Panc1 (cell line): ENCODE measurements around the gene SLC12A9.

Source experiments
- CTCF ChIP-seq: fragments of 450-650 bp; IDR thresholded peaks from 2 replicates; pipeline ENCODE4 v1.5.1; 2017; ENCODE audit warnings: mild to moderate bottlenecking
- REST ChIP-seq, 2 experiments: IDR thresholded peaks; 2 replicates each; pipeline ENCODE4 v1.6.1; 2011 to 2012; ENCODE audit warnings: low read depth in 2 of 2, control low read depth in 1 of 2, low read length in 1 of 2, mild to moderate bottlenecking in 1 of 2, moderate library complexity in 1 of 2; ENCODE audit not compliant: insufficient read depth in 1 of 2

- TF ChIP-seq CTCF (no peak), REST (IDR thresholded peaks at IDR 0.05; ENCODE audit: insufficient read depth in 1 of 2, low read depth in 2 of 2, low read length in 1 of 2) (no peak)
These were observed 26.6 kb upstream of the SLC12A9 start for GRCh38 chr7:100825751-100826513.
